HG03025 (cell line): ENCODE results near the gene LMNTD1.
"Not testable (repeated sequence)": the region's sequence is repeated elsewhere in the genome, so short reads cannot be mapped to it uniquely, and the experiment has no call there.

Source experiments
- ATAC-seq: cut with Tn5 transposase; IDR thresholded peaks from one replicate; pipeline ENCODE4 v1.9.1; 2021; ENCODE audit warnings: mild to moderate bottlenecking, moderate library complexity; ENCODE audit not compliant: unreplicated experiment, low FRiP score

LMNTD1 gene

GRCh38 chr12:25494926-25495325 lies 58.2 kb downstream of the LMNTD1 start:
- ATAC-seq, result no peak

DNA sequence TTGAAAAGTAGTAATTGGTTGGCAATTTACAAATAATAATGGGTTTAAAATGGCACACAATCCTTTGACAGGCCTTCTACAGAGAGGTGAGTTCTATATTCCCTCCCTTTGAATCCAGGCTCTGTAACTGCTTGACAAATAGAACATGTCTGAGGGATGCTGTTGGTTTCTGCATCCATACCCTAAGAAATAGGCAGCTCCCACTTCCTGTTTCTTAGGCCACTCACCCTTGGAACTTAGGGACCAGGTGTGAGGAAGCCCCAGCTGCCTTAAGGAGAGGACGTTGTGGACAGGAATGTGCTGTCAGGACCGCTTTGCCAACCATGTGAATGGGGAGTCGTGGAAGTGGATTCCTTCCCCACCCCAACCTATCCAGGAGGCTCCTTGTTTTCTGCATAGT lies 59.4 kb downstream of the LMNTD1 start:
- ATAC-seq, result no peak

- ATAC-seq, result no peak
These were observed 61.4 kb downstream of the LMNTD1 start for GRCh38 chr12:25491396-25492325.

DNA sequence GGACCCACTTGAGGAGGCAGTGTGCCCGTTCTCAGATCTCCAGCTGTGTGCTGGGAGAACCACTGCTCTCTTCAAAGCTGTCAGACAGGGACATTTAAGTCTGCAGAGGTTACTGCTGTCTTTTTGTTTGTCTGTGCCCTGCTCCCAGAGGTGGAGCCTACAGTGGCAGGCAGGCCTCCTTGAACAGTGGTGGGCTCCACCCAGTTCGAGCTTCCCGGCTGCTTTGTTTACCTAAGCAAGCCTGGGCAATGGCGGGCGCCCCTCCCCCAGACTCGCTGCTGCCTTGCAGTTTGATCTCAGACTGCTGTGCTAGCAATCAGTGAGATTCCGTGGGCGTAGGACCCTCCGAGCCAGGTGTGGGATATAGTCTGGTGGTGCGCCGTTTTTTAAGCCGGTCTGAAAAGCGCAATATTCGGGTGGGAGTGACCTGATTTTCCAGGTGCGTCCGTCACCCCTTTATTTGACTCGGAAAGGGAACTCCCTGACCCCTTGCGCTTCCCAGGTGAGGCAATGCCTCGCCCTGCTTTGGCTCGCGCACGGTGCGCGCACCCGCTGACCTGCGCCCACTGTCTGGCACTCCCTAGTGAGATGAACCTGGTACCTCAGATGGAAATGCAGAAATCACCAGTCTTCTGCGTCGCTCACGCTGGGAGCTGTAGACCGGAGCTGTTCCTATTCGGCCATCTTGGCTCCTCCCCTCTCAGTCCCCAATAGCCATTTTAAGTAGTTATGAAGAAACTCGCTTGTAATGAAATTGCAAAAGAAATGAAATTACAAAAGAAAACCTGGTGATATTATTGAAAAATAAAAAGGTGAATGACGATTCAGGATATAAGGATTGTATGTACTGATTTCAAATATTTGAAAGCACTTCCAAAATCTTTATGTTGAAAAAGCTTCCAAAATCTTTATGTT lies 63.9 kb downstream of the LMNTD1 start:
- ATAC-seq, result not testable (repeated sequence)

GRCh38 chr12:25482625-25483024 lies 70.5 kb downstream of the LMNTD1 start:
- ATAC-seq, result no peak

DNA sequence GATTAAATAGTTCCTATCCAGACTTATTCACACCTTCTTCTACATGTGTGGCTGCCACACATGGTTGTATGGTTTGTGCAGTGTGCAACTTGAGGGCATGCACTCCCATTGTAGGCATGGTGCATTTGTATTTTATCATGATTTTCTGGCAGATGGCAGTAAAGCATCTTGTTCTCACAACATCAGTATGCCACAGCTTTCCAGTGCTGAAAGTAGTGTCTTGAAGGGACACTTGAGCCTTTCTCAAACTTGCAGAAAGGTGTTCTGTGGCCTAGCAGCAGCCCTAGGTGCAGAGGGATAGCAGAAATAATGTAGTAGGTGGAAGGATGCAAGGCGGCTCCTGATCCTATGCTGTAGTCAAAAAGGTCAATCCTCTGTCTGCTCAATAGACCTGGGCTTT lies 72.9 kb downstream of the LMNTD1 start:
- ATAC-seq, result no peak

GRCh38 chr12:25477217-25477616 lies 75.9 kb downstream of the LMNTD1 start:
- no peak for ATAC-seq

DNA sequence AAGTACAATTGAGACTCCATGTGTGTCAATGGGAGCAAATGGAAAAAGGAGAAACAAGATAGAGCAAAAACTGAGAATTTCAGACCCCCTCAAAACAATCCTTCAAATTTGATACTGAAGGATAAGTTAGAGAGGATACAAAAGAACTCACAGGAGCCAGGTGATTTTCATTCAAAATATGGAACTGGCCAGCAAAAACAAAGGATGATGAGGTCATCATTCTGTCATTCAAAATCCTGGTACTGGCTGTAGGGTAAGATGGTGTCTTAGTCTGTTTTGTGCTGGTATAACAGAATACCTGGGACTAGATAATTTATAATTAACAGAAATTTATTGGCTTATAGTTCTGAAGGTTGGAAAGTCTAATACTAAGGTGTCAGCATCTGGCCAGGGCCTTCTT lies 80.6 kb downstream of the LMNTD1 start:
- no peak for ATAC-seq

GRCh38 chr12:25469861-25470260 lies 83.2 kb downstream of the LMNTD1 start:
- ATAC-seq, result no peak

DNA sequence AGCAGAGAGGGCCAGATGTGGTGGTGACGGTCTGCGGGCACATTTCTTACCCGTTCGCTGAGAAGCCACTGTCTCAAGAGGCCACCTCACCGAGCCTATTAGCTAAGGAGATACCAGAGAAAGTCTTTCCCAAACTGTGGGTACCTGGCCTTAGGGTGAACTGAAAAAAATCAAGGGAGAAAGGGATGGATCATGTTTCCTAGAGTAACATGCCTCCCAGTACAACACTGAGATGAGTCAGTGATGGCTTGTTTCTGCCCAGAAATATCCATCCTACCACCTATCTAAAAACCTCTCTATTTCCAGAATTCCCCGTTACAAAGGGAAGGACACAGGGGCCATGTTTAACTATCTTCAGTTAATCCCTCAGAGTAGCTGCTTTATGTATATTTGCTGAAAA lies 83.7 kb downstream of the LMNTD1 start:
- no peak for ATAC-seq

- ATAC-seq, result no peak
These were observed 89.6 kb downstream of the LMNTD1 start for GRCh38 chr12:25463521-25463920.

DNA sequence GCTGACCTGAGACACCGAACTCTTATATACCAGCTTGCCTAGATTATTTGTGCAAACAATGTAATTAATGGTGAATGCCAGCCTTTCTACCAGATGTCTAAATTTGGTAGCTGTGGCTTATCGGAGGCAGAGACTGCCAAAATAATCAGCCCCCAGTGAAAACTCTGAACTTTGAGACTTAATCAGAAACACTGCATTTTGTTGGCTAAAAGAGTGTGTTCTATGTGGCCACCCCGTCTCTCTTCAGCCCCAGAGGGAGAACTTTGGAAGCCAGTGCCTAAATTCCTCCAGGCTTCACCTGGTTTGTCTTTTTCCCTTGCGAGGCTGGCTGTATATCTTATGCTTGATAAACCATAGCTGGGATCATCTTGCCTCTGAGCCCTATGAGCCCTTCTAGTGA lies 90.1 kb downstream of the LMNTD1 start:
- ATAC-seq, result no peak

GRCh38 chr12:25459541-25459951 lies 93.5 kb downstream of the LMNTD1 start:
- ATAC-seq, result peak; percentile 92

- no peak for ATAC-seq
These were observed 95.0 kb downstream of the LMNTD1 start for GRCh38 chr12:25458047-25458552.

DNA sequence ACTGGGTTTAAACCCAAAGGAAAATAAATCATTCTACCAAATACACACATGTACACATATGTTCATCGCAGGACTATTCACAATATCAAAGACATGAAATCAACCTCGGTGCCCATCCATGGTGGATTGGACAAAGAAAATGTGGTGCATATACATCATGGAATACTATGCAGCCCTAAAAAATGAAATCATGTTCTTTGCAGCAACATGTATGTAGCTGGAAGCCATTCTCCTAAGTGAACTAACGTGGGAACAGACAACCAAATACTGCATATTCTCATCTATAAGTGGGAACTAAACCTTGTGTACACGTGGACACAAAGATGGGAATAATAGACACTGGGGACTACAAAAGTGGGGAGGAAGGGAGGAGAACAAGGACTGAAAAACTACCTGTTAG lies 96.6 kb downstream of the LMNTD1 start:
- ATAC-seq, result no peak

GRCh38 chr12:25455696-25456095 lies 97.4 kb downstream of the LMNTD1 start:
- ATAC-seq, result no peak

DNA sequence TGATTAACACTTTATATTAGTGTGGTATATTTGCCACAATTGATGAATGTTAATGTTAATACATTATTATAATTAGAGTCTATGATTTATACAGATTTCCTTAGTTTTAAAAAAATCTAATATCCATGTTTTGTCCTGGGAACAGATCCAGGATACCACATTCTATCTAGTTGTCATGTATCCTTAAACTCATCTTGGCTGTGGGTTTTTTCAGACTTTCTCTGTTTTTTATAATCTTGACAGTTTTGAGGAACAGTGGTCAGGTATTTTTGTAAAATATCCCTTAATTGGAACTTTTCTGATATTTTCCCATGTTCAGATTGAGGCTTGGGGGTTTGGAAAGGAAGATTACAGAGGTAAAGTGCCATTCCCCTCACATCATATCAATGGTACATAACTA lies 104.1 kb downstream of the LMNTD1 start:
- ATAC-seq, result no peak

GRCh38 chr12:25447046-25447445 lies 106.0 kb downstream of the LMNTD1 start:
- no peak for ATAC-seq

GRCh38 chr12:25438638-25439037 lies 114.4 kb downstream of the LMNTD1 start:
- ATAC-seq, result no peak

DNA sequence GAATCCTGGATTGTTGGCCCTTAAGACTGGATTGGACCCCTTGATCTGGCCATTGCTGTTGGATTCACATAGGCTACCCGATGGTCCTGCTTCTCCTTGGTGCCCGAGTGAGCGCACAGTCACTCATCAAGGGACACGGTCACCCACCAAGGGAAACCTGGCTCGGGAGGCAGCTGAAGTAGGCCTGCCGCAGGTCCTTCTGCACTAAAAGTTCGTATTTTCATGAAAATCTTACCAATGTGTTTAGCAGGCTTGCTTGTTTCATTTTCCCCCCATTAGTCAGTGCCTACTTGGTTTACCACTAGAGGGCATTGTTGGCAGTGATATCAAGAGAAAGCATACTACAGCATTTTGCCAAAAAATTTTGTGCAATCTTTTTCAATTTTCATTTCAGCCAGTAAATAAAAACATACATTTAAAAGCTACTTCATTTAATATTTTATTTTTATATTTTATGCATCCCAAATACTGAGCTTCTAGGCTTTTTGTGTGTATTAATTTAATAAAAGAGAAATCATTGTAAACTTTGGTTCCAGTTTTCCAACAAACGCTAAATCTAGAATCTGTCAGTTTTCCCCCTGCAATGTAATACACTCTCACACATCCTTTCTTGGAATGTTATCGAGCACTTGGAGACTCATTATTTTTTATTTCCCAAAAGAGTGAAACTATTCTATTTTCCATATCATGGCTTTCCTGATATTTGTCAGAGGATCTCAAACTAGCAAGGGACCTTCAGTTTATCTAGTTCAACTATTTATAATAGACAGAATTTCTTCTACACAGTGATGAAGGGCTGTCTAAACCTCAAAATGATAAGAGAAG lies 116.7 kb downstream of the LMNTD1 start:
- ATAC-seq, result no peak
